ENCODE measurements around the gene GFI1B.
"Not testable (repeated sequence)": the region's sequence is repeated elsewhere in the genome, so short reads cannot be mapped to it uniquely, and the experiment has no call there.

Gene GFI1B

GRCh38 chr9:132970324-132971062 is 8.0 kb upstream of the GFI1B start:
- no peak for DNase-seq

DNA sequence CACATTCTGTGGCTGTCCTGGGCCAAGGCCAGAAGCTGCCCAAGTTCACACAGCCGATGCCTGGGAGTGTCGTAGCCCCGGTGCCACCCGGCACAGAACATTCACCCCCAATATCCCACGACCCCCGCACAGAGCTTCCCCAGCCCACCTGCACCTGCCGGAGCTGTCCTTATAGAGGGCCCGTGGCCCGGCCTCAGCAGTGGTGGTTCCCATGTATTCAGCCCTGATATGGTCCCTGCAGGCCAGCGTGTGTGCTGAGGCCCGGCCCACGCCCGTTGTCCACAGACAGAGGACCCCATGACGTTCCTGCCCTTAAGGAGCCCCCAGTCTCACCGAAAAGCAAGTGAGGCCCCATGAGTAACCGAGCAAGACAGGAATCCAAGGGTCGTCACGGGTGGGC is 5.3 kb upstream of the GFI1B start:
- DNase-seq: no peak

GRCh38 chr9:132973713-132974112 is 4.8 kb upstream of the GFI1B start:
- DNase-seq: peak in 1 of 2 donors; percentile 16

- DNase-seq: no peak
These were observed 2.5 kb upstream of the GFI1B start for GRCh38 chr9:132975961-132976360.

DNA sequence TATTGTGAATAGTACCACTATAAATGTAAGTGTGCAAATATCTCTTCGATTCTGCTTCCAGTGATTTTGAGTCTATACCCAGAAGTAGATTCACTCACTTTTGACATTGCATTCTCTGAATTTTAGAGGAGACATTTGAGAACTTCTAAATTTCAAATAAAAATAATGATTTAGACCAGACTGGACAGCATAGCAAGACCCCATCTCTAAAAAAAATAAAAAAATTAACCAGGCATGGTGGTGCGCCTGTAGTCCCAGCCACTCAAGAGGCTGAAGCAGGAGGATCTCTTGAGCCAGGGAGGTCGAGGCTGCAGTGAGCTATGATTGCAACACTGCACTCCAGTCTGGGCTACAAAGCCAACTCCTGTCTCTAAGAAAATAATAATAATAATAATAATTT is 1.9 kb upstream of the GFI1B start:
- no peak for DNase-seq

- no peak for DNase-seq
These were observed 413 bp upstream of the GFI1B start for GRCh38 chr9:132978112-132978450.

- DNase-seq: no peak
These were observed 1.7 kb downstream of the GFI1B start for GRCh38 chr9:132980157-132980556.

DNA sequence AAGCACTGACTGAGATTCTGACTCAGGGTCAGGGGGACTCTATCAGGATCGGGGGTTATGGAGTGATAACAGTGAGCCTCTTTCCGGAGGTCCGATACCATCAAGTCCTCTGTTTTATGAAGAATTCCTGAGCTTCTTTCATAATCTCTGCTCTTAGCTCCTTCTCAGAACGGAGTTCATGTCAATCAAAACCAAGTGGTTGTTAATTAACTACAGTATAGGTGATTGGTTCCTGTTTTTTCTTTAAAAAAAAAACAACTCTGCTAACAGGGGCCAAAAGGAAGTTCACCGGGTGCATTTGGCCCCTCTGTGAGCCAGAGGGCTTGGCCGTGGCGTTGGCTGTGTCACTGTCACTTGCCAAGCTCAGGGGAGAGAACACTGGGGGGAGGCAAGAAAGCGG is 4.0 kb downstream of the GFI1B start:
- DNase-seq: no peak

GRCh38 chr9:132983491-132984201 is 5.2 kb downstream of the GFI1B start:
- no peak for DNase-seq

DNA sequence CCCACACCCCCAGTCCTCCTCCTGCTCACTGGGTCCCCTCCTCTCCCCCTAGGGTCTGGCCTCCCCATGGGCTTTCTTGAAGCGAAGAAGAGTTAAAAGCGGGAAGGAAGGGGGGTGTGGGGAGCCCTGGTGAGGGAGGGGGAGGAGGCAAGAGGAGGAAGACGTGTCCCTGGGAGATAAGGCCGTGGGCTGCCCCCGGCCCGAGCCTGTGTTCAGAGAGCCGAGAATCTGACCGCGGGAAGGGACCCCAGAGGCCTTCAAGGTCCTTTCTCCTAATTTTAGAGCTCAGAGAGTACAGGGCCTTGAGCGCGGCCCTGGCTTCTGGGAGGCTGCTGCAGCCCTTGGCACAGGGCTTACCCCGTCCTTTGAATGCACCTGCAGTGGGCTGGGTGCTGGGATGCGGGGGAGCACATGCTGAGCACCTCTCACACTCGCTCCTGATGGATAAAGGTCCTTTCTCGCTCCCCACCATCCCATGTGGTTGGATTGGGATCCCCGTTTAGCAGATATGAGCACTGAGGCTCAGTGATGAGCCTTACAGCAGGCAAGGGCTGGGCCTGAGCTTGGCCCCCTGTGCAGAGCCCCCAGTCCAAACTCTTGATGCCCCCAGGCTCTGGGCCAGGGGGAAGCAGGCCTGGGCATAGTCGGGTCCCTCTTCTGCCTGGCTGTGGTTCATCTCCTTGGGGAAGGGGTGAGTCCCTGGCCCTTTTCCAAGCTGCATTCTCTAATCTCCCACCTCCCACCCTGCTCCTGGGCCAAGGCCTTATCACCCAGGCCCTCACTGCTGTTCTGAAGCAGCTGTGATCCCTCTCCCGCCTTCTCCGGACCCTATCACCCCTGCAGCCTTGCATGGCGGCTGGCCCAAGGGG is 5.9 kb downstream of the GFI1B start:
- no peak for DNase-seq

DNA sequence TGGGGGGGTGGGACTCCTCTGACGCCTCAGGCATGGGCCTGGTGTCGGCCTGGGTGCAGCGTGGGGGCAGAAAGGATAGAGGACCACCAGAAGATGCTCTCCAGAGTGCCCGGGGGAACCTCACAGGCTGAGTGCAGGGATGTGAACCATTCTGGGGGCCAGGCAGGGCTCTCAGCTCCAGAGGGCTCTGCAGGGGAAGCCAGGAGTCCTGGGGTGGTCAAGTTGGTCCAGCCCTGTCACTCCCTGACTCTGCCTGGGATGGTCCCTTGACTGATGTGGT is 6.5 kb downstream of the GFI1B start:
- DNase-seq: no peak

DNA sequence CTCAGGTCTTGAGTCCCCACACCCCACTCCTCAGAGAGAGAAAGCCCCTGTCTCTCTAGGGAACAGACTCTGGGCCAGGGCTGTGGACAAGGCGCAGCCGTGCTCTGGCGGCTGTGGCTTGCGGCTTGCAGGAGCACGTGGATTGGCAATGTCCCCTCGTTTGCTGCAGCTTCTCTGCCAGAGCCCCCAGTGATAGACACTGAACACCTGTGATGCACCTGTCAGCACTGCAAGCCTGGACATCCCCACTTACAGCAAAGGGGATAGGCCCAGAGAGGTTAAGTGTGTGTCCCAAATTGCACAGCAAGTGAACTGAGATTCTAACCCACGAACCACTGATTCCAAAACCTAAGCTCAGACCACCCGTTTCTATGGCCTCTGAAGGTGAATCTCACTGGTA is 7.0 kb downstream of the GFI1B start:
- DNase-seq: no peak

GRCh38 chr9:132986114-132986513 is 7.6 kb downstream of the GFI1B start:
- DNase-seq: no peak

- no peak for DNase-seq
These were observed 8.4 kb downstream of the GFI1B start for GRCh38 chr9:132986640-132987620.

DNA sequence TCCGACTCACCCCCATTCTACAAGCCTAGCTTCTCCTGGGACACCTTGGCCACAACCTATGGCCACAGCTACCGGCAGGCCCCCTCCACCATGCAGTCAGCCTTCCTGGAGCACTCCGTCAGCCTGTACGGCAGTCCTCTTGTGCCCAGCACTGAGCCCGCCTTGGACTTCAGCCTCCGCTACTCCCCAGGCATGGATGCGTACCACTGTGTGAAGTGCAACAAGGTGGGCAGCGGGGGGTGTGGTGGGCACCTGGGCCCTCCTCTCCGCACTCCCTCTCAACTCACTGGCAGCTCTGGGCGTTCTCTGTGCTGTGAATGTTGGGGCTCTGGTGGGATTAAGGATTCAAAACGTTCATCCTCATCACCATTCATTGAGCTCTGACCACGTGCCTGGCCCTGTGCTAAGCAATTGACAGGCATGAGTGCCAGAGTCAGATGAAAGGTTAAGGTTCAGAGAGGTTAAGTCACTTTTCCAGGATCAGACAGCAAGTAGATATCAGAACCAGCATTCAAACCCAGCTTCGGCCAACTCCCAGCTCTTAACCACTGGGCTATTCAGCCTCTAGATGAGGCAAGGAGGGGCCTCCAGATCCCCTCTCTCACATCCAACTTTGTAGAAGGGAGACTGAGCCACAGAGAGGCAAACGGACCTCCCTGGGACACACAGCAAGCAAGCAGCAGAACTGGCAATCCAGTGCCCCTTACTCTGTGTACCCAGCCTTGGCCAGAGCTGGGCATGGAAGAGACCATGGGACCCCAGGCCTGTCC is 9.9 kb downstream of the GFI1B start:
- DNase-seq: no peak

DNA sequence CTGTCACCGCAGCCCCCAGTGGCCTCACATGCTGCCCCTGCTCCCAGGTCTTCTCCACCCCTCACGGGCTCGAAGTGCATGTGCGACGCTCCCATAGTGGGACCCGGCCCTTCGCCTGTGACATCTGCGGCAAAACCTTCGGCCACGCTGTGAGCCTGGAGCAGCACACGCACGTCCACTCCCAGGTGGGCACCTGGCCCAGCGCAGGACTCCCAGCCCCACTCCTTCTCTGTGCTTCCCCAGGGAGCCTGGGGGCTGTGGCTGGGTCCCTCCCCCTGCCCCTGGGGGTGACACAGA is 10.5 kb downstream of the GFI1B start:
- DNase-seq: no peak

DNA sequence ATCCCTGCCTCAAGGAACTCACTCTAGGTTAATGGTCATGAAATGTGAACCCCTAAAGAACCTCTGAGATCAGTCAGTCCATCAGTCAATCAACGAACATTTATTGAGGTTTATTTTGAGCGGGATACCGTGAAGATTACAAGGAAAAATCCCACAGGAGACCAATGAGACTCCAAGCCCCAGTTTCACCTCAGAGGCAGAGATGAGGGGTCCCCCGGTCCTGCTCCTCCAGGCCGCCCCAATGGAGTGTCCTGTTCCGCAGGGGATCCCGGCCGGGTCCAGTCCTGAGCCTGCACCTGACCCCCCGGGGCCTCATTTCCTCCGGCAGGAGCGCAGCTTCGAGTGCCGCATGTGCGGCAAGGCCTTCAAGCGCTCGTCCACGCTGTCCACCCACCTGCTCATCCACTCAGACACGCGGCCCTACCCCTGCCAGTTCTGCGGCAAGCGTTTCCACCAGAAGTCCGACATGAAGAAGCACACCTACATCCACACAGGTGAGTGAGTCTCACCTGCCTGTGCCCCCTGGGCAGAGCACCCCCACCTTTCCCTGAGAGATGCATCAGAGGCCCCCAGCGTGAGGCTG is 11.0 kb downstream of the GFI1B start:
- DNase-seq: no peak

DNA sequence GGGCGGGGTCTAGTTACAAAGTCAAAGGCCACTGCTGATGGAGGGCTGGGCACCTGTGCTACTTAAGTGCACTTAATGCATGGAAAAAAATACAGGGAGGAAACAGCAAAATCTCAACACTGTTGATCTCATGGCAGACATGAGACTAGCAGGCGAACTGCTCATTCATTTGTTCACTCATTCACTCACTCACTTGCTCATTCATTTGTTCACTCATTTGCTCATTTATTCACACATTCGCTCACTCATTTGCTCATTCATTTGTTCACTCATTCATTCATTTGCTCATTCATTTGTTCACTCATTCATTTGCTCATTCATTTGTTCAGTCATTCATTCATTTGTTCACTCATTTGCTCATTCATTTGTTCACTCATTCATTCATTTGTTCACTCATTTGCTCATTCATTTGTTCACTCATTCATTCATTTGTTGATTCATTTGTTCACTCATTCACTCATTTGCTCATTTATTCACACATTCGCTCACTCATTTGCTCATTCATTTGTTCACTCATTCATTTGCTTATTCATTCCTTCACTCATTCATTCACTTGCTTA is 11.6 kb downstream of the GFI1B start:
- DNase-seq: not testable (repeated sequence)

GRCh38 chr9:132990781-132991180 is 12.3 kb downstream of the GFI1B start:
- no peak for DNase-seq

GRCh38 chr9:132991351-132992300 is 13.1 kb downstream of the GFI1B start:
- no peak for DNase-seq
